HG03196 (cell line): ENCODE measurements around the gene RUFY2.

Source experiments
- ATAC-seq: cut with Tn5 transposase; IDR thresholded peaks from one replicate; pipeline ENCODE4 v1.9.1; 2021; ENCODE audit not compliant: unreplicated experiment

RUFY2 gene

DNA sequence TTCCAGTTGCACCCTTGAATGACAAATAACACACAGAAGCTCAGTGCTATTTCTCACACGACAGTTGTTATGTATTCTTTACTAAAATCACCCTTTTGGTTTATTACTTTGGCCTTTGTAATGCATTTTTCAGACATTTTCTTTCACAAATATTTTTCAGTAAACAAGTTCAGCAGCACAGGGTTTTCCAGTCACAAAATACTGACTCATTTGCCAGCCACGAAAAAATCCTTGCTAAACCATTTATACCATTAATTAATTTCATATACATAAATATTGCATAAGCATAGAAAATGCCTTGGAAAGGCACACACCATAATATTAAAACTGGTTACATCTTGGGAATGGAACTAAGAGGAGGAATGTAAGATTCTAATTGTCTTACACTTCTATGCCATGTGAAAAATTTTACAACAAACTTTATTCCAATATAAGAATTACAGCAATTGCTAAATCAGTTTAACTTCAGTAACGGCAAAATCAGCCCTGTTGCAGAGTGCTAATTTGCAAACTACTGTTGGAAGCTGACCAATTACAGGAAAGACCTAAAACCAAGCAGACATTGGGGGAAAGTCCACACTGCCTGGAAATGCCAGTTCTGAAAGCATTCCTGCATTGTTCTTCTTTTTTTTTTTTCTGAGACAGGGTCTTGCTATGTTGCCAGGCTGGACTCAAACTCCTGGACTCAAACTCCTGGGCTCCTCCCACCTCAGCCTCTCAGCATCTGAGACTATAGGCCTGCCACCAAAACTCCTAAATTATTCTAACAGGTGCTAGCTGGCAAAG is 42.8 kb downstream of the RUFY2 start:
- ATAC-seq: no peak

DNA sequence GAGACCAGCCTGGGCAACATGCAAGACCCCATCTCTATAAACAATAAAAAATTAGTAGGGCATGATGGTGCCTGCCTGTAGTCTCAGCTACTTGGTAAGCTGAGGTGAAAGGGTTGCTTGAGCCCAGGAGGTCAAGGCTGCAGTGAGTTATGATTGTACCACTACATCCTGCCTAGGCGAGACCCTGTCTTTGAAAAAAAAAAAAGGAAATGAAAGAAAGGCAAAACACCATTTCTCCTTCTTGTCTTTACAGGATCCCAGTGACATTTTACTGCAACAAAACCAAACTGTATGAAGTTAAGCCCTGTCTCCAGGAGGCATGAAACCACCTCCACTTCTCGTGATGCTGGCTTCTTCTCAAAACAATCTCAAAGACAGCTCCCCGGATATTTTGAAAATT is 44.5 kb downstream of the RUFY2 start:
- no peak for ATAC-seq

DNA sequence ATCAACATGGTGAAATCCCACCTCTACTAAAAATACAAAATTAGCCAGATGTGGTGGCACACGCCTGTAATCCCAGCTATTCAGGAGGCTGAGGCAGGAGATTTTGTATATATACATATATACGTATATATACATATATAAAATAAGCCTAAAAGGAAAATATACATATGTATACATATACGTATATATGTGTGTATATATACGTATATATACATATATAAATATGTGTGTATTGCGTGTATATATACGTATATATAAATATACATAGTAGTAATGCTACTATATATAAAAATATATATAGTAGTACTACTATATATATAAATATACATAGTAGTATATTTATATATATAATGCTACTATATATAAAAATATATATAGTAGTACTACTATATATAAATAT is 47.9 kb downstream of the RUFY2 start:
- ATAC-seq: no peak

DNA sequence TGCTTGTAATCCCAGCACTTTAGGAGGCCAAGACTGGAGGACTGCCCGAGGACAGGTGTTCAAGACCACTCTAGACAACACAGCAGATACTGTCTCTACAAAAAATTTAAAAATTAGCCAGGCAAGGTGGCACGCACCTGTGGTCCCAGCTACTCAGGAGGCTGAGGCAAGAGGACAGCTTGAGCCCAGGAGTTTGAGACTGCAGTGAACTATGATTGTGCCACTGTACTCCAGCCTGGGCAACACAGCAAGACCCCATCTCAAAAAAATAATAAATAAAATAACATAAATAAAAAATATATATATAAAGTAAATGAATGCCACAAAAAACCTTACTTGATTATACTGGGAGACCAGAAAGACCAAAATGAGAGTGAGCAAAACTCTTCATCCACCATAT is 53.5 kb downstream of the RUFY2 start:
- no peak for ATAC-seq

DNA sequence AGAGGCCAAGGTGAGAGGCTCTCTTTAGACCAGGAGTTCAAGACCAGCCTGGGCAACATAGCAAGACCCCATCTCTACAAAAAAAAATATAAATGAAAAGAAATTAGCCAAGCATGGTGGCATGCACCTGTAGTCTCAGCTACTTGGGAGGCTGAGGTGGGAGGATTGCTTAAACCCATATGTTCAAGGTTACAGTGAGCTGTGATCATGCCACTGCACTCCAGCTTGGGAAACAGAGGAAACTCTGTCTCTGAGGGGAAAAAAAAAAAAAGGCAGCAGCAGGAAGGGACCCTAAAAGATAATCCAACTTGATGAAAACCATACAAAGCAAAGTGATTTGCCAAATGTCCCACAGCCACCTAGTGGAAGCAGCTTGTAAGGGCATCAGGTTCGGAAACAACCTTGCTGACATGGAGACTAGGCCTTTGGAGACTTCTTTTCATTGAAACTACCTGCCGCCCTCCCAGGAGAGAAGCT is 58.8 kb downstream of the RUFY2 start:
- peak; percentile 50 for ATAC-seq

DNA sequence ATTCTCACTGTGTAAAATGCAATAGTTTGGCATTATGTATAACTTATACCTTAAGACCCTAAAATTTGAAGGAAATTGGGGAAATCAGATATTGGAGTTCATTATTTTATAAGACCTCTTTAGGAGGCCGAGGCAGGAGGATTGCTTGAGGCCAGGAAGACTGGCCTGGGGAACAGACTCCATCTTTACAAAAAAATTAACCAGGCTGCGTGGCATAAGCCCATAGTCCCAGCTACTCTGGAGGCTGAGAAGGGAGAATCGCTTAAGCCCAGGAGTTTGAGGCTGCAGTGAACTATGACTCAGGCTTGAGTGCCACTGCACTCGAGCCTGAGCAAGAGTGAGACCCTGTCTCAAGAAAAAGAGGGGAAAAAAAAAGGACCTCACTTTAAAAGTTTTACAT is 60.3 kb downstream of the RUFY2 start:
- no peak for ATAC-seq

DNA sequence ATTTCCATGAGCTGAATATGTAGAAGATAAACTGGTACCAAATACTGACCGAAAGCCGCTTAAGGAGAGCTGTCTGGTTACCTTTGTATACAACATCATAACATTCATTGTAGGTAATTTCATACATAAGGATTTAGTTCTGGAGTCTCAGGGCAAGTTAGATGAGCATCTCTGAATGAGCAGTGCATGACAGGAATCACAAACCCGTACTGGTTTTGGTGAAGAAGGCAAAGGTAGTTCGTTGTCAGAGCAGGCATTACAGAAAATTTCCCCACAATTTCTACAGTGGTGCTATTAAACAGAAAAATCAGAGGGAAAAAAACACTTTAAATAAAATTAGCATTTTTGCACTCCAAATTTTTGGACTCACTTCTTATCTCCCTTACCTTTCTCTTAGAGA is 61.5 kb downstream of the RUFY2 start:
- ATAC-seq: no peak

DNA sequence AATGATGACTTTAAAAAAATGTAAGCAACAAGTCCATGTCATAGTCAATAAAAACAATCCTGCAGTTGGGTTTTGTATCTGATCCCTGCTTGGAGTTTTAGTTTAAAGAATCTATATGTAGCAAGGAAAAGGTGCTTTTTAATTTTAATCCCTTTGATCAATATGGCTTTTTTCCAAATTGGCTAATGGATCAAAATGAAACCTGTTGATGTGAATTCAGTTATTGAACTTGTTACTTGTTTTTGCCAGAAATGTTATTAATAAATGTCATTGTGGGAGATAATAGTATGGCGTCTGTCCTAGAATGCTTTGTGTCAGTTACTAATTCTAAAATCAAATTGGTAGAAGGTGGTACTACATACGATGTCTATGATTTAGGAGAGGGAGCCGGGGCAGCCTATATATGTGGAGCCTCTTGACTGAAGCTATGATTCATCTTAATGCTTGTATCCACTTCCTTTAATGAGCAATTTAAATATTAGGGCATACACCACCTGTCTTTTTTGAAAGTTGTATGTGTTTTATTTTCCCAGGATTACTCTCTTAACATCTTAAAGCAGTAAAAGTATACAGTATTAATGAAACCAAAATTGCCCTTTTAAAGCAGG is 64.1 kb downstream of the RUFY2 start:
- no peak for ATAC-seq

DNA sequence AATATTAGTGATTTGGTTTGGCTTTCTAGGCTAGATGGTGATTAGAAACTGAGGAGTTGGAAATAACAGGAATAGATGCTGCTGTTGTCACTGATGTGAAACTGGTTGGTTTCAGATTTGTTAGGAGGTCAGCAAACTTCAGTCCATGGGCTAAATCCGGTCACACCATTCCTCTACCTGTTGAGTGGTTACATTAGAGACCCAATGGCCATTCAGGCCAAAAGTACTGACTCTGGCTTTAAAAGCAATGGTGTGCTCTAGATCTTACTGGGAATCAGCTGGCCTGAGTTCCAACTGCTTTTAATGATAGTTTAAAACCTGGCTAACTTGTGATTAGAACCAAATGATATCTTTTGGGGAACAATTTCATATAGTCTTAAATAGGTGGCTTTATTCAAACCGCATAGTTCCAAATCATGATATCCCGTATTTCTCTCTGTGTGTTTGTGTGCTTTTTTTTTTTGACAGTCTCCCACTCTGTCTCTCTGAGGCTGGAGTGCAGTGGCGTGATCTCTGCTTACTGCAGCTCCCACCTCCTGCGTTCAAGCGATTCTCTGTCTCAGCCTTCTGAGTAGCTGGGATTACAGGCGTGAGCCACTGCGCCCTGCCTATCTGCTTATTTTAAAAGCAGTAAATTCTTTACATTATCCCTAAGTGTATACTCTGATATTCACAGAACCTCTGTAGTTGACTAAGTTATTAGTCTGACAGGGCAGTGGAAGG is 66.6 kb downstream of the RUFY2 start:
- no peak for ATAC-seq

DNA sequence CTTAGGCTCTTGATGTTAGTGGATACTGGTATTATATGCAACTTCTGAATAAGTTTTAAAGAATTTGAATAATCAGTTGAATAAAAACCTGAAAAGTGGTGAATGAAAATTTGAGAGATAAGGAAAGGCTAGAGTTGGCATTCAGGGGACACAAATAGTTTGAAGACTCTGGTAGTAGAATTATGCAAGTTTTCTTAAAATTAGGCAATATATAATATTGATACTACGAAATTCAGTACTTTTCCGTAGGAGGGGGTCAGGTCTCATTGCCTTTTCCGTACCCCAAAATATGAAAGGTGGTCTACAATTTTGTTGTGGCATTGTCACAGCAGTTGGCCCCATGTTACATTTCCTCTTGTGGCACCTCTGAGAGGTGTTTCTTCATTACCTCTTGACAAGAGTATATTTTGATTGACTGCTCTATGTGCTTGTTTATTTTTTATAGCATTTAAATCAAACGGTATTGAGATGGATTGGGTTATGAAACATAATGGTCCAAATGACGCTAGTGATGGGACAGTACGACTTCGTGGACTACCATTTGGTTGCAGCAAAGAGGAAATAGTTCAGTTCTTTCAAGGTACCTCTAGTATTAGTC is 70.2 kb downstream of the RUFY2 start:
- no peak for ATAC-seq

DNA sequence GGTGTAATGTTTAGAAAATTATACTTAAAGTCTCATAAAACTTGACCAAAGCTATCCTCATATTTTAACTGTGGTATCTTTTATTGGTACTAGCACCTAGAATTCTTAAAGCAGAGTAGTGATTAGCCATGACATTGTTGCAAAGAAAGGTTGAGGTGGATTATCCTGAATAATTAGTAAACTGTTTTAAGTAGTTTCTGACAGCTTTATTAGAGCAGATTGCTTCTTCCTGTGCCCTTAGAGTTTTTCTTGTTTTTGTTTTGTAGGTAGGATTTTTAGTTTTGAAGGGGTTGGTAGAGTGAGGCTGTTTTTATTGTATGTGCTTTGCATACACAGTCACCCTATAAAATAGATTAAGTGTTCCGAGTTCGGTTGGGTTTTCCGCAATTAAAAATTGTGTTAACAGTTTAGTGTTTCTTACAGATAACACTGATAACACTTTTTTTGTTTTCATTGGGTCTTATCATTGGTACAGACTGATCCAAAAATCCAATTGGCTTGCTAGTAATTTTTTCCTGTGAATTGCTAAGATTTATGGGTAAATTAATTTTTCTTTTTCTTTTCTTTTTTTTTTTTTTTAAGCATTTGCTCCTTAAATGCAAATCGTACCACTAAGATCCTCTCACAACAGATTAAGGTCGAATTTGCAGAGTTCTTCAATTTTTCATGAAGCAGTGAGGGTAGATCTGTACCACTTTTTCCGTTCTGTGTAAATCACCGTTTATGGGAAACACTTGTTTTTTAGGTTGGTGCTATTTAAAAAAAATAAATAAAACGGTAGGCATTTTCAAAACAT is 72.2 kb downstream of the RUFY2 start:
- no peak for ATAC-seq

DNA sequence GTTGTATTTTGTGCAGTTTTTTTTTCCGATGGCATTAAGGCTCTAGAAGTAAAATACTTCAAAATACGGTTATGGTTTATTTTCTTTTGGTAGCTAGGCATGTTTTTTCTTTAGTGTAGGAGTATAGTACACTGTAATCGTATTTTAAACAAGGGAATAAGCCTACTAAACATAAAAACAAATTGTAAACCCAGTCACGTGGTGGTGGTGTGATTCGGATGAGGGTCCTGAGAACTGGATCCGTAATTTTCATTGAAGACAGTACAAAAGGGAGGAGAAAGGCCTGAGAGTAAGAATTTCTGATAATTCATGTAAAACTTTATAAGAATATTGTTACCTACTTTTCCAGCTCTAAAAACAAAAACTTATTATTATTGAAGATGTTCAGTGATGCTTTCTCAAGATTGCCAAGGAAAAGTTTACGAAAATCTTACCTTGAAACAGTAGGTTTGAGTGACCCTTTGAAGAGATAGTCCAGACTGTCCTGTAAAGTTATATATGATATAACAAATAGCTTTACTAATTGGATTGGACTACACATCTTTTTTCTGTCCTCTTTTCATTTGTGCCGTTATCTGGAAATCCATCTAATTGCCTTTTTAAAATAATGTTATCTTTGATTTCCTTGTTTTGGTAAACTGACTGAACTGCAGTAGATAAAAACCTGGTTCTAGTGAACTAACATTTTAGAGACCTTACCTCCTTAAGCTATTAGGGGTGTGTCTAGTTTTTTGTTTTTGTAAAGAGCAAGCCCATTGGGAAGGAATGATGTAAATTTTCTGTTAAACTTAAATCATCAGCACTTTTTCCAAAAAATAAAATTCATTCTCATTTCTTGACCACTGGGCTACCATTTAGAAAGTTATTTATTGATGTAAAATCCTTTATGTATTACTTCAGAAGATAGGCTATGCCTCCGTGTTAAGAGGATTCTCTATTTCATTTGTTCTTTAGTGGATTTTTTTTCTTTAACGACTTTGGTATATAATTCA is 73.3 kb downstream of the RUFY2 start:
- ATAC-seq: no peak

DNA sequence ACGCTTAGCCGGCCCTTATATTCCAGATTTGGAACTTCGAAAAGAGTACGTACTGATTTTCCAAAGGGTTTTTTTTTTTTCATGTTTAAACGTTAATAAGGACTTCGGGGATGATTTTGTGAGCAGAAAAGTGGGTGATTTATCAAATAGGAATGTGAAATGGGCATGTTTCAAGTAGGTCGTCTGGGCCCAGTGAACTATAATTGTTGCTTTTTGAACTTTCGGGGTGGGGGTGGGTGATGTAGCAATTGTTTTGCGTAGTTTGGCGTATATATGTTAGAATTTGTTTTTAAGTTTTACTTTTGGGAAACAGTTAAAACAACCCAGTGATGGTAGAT is 74.0 kb downstream of the RUFY2 start:
- ATAC-seq: no peak

DNA sequence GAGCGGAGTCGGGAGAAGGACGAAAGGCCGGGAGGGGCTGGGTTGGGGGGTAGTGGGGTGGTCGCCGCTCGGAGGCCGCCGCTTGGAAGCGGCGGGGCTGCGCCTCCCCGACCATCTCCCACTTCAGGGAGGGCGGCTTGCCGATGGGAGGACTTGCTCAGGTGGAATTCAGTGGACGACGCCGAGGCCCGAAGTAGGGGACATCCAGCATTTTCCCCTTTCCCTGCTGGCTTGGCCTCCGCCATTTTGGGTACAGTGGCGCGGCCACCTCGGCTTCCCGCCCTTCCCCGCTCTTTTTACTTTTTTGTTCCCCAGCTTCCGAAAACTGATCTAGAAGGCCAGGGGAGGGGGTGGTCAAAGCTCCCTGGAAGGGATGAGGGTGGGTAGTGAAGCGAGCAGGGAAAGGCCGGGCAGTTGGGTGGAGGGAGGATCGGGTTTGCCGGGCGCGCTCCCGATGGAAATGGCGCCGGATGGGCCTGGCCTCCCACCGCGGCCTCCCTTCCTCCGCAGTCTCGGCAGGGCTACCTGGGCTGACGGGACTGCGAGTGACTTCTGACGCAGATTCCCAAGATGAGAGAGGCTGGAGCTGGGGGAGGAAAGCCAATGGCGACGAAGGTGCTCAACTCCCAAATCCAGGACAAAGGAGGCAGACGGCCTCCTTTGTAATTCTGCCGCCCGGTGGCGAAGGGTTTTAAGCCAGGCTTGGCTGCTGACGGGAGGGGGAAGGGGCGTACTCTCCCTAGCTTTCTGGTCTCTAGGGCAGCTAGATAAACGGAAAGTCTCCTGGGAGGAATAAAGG is 74.6 kb downstream of the RUFY2 start, which contains the start of gene PBLD:
Gene PBLD, minus strand, starts transcription at position 670 of the 799 bp plus-strand sequence. CDS start 26,084 bp downstream, outside the sequence.
- peak; percentile 27 for ATAC-seq

DNA sequence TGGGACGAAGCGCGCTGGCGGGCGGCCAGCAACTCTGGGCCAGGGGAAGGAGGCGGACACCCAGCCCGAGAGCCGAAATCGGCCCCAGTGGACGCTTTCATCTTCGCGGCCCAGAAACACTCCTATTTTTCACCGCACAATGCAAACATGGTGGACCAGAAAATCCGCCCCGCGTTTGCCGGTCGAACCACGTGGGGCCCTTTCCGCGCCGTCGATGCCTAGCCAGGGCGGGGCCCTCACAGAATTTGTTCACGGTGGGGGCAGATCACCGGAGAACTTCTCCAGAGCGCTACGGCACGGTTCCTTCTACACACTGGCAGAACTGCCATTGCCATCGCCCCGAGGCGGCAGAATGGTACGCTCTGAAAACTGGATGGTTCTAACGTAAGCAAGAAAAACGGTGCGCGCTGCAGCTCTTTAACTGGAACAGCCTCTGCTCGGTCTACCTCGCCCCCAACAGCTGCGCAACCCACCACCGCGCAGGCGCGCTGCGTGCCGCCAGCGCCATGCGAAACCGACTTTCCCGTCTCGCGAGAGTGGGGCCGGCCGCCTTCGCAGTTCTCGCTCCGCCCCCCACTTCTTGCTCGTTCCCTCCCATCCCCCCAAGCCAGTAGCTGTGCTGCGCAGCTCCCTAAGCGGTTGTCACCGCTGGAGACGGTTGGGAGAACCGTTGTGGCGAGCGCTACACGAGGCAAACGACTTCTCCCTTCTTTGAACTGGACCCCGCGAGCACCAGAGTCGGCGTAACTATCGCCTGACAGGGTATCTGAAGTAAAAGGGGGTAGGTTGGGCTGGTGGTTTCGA is 75.4 kb downstream of the RUFY2 start, which contains the start of gene HNRNPH3:
Gene HNRNPH3, plus strand, starts transcription at position 610 of the 804 bp plus-strand sequence. CDS start 5,158 bp downstream, outside the sequence.
- ATAC-seq: peak; percentile 82

DNA sequence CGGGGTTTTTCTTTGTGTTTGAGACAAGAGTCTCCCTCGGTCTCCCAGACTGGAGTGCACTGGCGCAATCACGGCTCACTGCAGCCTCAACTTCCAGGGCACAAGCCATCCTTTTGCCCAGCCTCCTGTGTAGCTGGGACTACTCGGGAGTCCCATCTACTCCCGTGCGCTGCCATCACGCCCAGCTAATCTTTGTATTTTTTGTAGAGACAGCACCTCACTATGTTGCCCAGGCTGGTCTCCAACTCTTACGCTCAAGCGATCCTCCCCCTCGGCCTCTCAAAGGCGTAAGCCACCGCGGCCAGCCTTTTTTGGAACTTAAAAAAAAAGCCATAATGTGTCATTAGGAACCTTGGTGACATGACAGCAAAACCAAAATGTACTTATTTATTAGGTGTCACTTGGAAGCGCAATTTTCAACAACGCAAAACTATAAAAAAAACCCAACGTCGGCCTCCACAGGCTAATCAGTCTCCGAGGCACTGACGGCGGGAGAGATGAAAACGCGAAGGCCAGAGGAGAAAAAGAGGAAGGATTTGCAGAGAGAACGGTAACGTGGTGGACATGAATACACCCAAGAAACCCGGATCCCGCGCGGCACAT is 76.1 kb downstream of the RUFY2 start:
- ATAC-seq: no peak

DNA sequence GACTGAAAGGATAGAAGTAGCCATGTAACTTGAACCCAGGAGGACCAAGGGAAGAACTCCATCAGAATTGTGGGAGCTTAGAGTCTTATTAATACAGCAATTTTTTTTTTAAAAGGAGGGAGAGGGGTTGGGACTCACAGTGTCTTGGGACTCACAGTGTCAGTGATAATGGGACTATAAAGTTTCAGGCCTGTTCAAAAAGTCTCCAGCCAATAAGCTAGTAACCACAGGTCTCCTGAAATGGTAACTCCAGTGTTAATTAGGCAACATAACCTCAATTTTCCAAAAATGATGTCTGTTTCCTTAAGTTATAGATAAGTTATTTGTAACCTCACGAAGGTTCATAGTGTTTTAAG is 77.6 kb downstream of the RUFY2 start:
- ATAC-seq: no peak
